Glutamatergic neuron (in vitro differentiated cells): ENCODE measurements around the gene DAPK3. TPM values are rescaled to one million over a fixed set of nuclear protein-coding genes. Genes with fewer than 3 reads are reported as not detected.

Experiments used
- DNase-seq: peaks from one replicate; pipeline ENCODE4 v3.0.0; 2022
- H3K27ac Mint-ChIP-seq: one replicate; pipeline ENCODE4 v1.8.0; 2020; ENCODE audit warnings: mild to moderate bottlenecking, mixed read lengths, inconsistent platforms; ENCODE audit not compliant: unreplicated experiment
- H3K27me3 Mint-ChIP-seq: one replicate; pipeline ENCODE4 v1.8.0; 2020; ENCODE audit warnings: mild to moderate bottlenecking, moderate library complexity, mixed read lengths, inconsistent platforms; ENCODE audit not compliant: unreplicated experiment
- H3K36me3 Mint-ChIP-seq: one replicate; pipeline ENCODE4 v1.8.0; 2020; ENCODE audit warnings: mild to moderate bottlenecking, mixed read lengths, inconsistent platforms; ENCODE audit not compliant: unreplicated experiment
- H3K4me1 Mint-ChIP-seq: one replicate; pipeline ENCODE4 v1.8.0; 2020; ENCODE audit warnings: mild to moderate bottlenecking, low read depth, mixed read lengths, inconsistent platforms; ENCODE audit not compliant: unreplicated experiment
- H3K4me3 Mint-ChIP-seq: one replicate; pipeline ENCODE4 v1.8.0; 2020; ENCODE audit warnings: mild to moderate bottlenecking, mixed read lengths, inconsistent platforms; ENCODE audit not compliant: unreplicated experiment
- H3K9me3 Mint-ChIP-seq: one replicate; pipeline ENCODE4 v1.8.0; 2020; ENCODE audit warnings: mild to moderate bottlenecking, moderate library complexity, mixed read lengths, inconsistent platforms; ENCODE audit not compliant: unreplicated experiment
- CTCF ChIP-seq: fragments of 200-600 bp; sonication (generic); IDR thresholded peaks from one replicate; pipeline ENCODE4 v1.5.0; 2021; ENCODE audit not compliant: partially characterized antibody, unreplicated experiment
- total RNA-seq: library from RNA; stranded (reverse); fragmentation: NEBNext Ultra II Directional; extraction: Animal tissue kit (Norgen Biotek cat#: 25700); gene quantifications from one replicate; pipeline ENCODE4 v1.2.1, GENCODE V29; 2021; ENCODE audit not compliant: unreplicated experiment

Gene DAPK3
- total RNA-seq, 1 donor from 2014 or later: 221 TPM

GRCh38 chr19:3982701-3983541 is 12.0 kb upstream of the DAPK3 start:
- Mint-ChIP-seq H3K4me3 (peak overlapping the region; percentile 98), H3K27me3 (peaks cover 5% of the 10 kb centered on the region), H3K9me3 (peaks cover 19% of the 10 kb centered on the region), H3K27ac (peak overlapping the region; percentile 77), H3K4me1 (peaks cover 18% of the 10 kb centered on the region), H3K36me3 (no peaks in the 10 kb centered on the region)
- TF ChIP-seq CTCF: no peak
- no peak for DNase-seq

GRCh38 chr19:3981736-3982681 is 11.1 kb upstream of the DAPK3 start:
- H3K27ac Mint-ChIP-seq: peak overlapping the region; percentile 33
- H3K27me3 Mint-ChIP-seq: peaks cover 5% of the 10 kb centered on the region
- no peaks in the 10 kb centered on the region for H3K36me3 Mint-ChIP-seq
- no peak overlapping the region for H3K4me3 Mint-ChIP-seq
- H3K9me3 Mint-ChIP-seq: peaks cover 19% of the 10 kb centered on the region
- no peak for DNase-seq
- TF ChIP-seq CTCF: no peak
- peaks cover 18% of the 10 kb centered on the region for H3K4me1 Mint-ChIP-seq

DNA sequence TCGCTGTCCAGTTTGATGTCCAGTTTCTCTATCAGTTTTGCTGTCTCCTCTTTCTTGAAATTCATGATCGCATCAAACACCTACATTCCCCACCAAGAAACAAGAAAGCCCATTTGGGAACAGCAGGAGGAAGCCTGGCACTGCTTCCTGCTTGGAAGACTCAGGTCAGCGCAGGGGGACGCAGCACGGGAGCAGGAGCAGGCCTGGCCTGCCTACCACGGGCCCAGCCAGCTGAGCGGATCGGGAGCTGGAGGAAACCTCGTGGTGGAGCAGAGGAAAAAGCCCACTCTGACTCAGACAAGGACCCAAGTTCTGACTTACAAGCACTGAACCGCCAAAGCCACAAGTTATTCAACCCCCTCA is 10.5 kb upstream of the DAPK3 start:
- Mint-ChIP-seq H3K4me1 (peaks cover 14% of the 10 kb centered on the region), H3K27me3 (peaks cover 5% of the 10 kb centered on the region), H3K4me3 (no peak overlapping the region), H3K27ac (peak overlapping the region; percentile 76), H3K36me3 (no peaks in the 10 kb centered on the region), H3K9me3 (peaks cover 20% of the 10 kb centered on the region)
- TF ChIP-seq CTCF: no peak
- DNase-seq: no peak

- Mint-ChIP-seq H3K27me3 (peaks cover 5% of the 10 kb centered on the region), H3K9me3 (peaks cover 19% of the 10 kb centered on the region), H3K27ac (no peak overlapping the region), H3K4me1 (peaks cover 11% of the 10 kb centered on the region), H3K36me3 (no peaks in the 10 kb centered on the region), H3K4me3 (no peak overlapping the region)
- DNase-seq: no peak
- no peak for TF ChIP-seq CTCF
Measured at GRCh38 chr19:3980353-3981251, 9.7 kb upstream of the DAPK3 start.
